Activated CD4-positive, alpha-beta memory T cell treated with anti-CD3 and anti-CD28 coated beads for 36 hours (primary cell): Measurements from ENCODE around the gene TMED8. TPM values are rescaled to one million over a fixed set of nuclear protein-coding genes. Genes with fewer than 3 reads are reported as not detected.

Experiments used
- CTCF ChIA-PET: fragments of 350-600 bp; sonication (Branson Sonifier 250); formaldehyde crosslinking; loops from one replicate; lab custom pipeline; 2021; ENCODE audit warnings: antibody characterized with exemption, inconsistent platforms; lab: Charles Lee
- POLR2A ChIA-PET: fragments of 350-600 bp; sonication (Branson Sonifier 250); formaldehyde crosslinking; loops from one replicate; lab custom pipeline; 2021; ENCODE audit warnings: antibody characterized with exemption; lab: Charles Lee
- DNase-seq: peaks from one replicate; pipeline ENCODE4 v3.0.0-alpha.2; 2020
- H3K27ac Mint-ChIP-seq: one replicate; pipeline ENCODE4 v1.8.0; 2021; ENCODE audit warnings: mixed read lengths
- H3K27me3 Mint-ChIP-seq: one replicate; pipeline ENCODE4 v1.8.0; 2021; ENCODE audit warnings: mixed read lengths
- H3K36me3 Mint-ChIP-seq: one replicate; pipeline ENCODE4 v1.8.0; 2021; ENCODE audit warnings: mixed read lengths
- H3K4me1 Mint-ChIP-seq: one replicate; pipeline ENCODE4 v1.8.0; 2021; ENCODE audit warnings: low read depth, mixed read lengths
- H3K4me3 Mint-ChIP-seq: one replicate; pipeline ENCODE4 v1.8.0; 2021; ENCODE audit warnings: mild to moderate bottlenecking, mixed read lengths
- H3K9me3 Mint-ChIP-seq: one replicate; pipeline ENCODE4 v1.8.0; 2021; ENCODE audit warnings: mixed read lengths
- intact Hi-C: fragments of 100-400 bp; cut with micrococcal nuclease; formaldehyde crosslinking; loops from one replicate; pipeline ENCODE4 v1.15.1; 2023
- total RNA-seq, 2 experiments: library from RNA; stranded (reverse); gene quantifications; one replicate each; pipeline ENCODE4 v1.2.3, GENCODE V29; 2021

The TMED8 gene
- total RNA-seq, 2 experiments from 2014 or later, result 26.9 to 27.8 TPM

DNA sequence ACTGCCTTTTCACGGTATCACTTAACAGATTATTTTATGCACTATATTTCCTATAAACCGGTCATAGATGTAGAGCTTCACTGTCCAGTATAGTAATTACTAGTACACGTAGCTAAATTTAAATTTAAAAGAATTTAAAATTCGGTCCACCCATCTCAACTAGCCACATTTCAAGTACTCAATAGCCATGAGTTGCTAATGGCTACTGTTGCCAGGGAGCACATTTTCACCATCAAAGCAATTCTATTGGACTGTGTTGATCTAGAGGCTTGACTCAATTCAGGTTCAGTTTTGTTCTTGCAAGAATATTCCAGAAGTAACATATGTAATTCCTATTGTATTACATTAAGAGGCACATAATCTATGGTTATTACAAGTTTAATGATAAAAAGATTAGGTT, 20.0 kb downstream of the TMED8 start:
- no peaks in the 10 kb centered on the region for H3K27me3 Mint-ChIP-seq
- intact Hi-C loops, result no loop called here
- no peaks in the 10 kb centered on the region for H3K36me3 Mint-ChIP-seq
- ChIA-PET CTCF (interaction anchor here (2.9 kb wide), 1 partner anchor 41 kb away, joined by 9 read pairs; no protein-coding TSS in a partner anchor), POLR2A (interaction anchor here (0.6 kb wide), 1 partner anchor 31 kb away, joined by 3 read pairs; no protein-coding TSS in a partner anchor)
- H3K9me3 Mint-ChIP-seq, result no peaks in the 10 kb centered on the region
- H3K4me1 Mint-ChIP-seq, result peaks cover 8% of the 10 kb centered on the region
- H3K4me3 Mint-ChIP-seq, result no peak overlapping the region
- DNase-seq, result no peak
- no peak overlapping the region for H3K27ac Mint-ChIP-seq

DNA sequence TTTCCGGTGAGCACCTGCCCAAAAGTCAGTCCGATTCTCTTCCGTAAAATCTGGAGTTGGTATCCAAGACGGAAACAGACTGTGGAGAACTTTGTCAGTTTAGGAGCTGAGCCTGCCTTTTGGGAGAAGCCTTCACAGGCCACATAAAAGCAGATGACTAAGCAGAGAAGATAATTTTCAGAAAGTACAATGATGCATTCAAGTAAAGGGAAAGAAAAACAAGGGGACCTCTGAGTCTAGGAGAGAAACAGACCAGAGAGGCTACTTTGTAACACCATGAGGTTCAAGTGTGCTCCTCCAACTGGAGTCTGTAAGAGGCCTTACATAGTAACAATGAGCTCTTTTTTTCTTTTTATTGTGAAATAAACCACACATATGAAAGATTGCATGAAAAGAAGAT, 21.1 kb downstream of the TMED8 start:
- Mint-ChIP-seq H3K36me3 (peaks cover 2% of the 10 kb centered on the region), H3K4me3 (no peak overlapping the region), H3K4me1 (peaks cover 6% of the 10 kb centered on the region), H3K27me3 (no peaks in the 10 kb centered on the region), H3K9me3 (no peaks in the 10 kb centered on the region), H3K27ac (no peak overlapping the region)
- ChIA-PET POLR2A (no interaction called here), CTCF (interaction anchor here (2.9 kb wide), 1 partner anchor 40 kb away, joined by 9 read pairs; no protein-coding TSS in a partner anchor)
- no peak for DNase-seq
- intact Hi-C loops, result no loop called here

DNA sequence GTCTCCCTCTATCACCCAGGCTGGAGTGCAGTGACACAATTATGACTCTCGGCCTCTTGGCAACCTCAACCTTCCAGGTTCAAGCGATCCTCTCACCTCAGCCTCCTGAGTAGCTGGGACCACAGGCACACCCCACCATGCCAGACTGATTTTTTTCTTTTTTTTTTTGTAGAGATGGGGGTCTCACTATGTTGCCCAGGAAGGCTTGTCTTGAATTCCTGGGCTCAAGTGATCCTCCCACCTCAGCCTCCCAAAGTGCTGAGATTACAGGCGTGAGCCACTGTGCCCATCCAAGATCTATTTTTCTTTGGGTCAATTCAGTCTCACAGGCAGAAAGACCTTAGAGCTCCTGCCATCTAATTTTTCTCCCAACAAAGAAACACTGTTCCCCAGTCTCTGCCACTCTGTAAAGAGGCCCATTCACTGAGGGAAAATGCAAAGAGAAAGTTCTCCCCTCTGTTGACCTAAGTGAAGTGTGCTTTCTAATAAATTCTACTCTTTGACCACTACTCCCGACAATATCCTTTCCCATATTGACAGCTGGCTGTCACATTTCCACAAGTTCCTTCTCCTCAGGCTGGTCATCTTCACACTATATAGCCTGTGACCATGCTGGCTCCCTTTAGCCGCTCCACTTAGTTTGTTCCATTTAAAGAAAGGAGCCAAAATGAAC, 23.3 kb downstream of the TMED8 start:
- intact Hi-C loops, result no loop called here
- CTCF ChIA-PET, result no interaction called here
- Mint-ChIP-seq H3K9me3 (no peaks in the 10 kb centered on the region), H3K4me1 (peaks cover 2% of the 10 kb centered on the region), H3K4me3 (no peak overlapping the region), H3K27me3 (no peaks in the 10 kb centered on the region), H3K27ac (no peak overlapping the region), H3K36me3 (peaks cover 11% of the 10 kb centered on the region)
- DNase-seq, result no peak
- POLR2A ChIA-PET, result no interaction called here

DNA sequence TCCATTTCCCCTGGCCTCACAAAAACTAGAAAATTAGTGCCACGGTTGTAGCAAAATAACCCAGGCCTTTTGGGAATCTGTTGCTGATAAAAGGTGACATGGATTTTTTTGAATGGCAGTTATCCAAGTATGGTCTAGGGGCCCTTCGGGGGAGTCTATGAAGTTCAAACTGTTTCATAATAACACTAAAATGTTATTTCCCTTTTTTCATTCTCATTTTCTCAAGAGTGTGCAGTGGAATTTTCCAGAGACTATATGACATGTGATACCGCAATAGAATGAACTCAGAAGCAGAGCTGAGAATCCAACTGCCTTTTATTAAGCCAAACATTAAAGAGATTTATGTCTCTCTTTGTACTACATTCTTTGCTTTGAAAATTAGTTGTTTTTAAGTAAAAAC, 29.1 kb downstream of the TMED8 start:
- H3K9me3 Mint-ChIP-seq, result no peaks in the 10 kb centered on the region
- ChIA-PET CTCF (no interaction called here), POLR2A (interaction anchor here (0.7 kb wide), 1 partner anchor 32 kb away, joined by 4 read pairs; no protein-coding TSS in a partner anchor)
- no peak overlapping the region for H3K27ac Mint-ChIP-seq
- DNase-seq, result no peak
- H3K4me3 Mint-ChIP-seq, result no peak overlapping the region
- H3K4me1 Mint-ChIP-seq, result no peaks in the 10 kb centered on the region
- no peaks in the 10 kb centered on the region for H3K27me3 Mint-ChIP-seq
- intact Hi-C loops, result no loop called here
- H3K36me3 Mint-ChIP-seq, result peaks cover 18% of the 10 kb centered on the region

DNA sequence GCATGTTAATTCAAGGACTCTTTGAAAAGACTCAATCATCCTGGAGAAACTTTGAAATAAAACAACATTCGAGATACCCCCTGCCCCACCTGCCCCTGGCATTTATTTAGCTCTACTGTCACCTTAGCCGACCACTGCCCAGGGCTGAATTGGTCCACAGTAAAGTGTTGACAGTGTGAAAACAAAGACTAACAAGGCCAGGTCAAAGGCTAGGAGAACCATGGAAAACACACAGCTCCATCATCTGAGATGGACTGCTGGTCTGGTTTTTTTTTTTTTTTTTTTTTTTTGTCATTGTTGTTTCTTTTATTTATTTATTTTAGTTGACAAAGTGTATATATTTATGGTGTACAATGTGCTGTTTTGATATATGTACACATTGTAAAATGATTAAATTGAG, 30.4 kb downstream of the TMED8 start:
- CTCF ChIA-PET, result interaction anchor here (0.6 kb wide), 1 partner anchor 44 kb away, joined by 3 read pairs; no protein-coding TSS in a partner anchor
- intact Hi-C loops, result no loop called here

DNA sequence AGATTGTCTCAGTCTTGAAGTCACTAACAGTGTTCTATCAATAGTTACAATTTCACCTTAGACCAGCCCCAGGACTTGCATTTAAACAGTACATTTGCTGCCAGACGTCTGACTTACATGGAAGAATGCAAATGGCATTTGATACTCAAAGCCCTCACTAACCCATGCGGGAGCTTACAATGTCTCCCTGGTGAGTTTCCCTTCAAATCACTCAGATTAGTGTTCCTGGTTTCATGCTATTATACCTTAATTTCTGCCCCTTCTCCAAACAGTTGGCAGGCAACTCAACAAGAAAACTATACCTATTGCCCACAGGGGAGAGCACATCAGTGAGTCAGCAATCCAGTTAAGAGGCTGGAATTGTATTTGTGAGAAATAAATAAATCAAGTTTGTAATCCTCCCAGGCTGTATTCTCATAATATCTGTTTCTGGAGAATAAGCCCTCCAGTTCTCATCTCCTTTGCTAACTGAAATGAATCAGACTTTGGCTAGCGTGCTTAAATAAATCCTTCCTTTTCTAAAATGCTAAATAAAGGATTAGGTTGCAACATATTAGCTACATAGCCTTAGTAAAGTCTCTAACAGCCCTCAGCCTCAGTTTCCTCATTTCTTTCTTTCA, 32.4 kb downstream of the TMED8 start:
- intact Hi-C loops, result no loop called here
- Mint-ChIP-seq H3K36me3 (peaks cover 20% of the 10 kb centered on the region), H3K27ac (no peak overlapping the region), H3K4me1 (no peaks in the 10 kb centered on the region), H3K9me3 (no peaks in the 10 kb centered on the region), H3K4me3 (no peak overlapping the region), H3K27me3 (no peaks in the 10 kb centered on the region)
- ChIA-PET POLR2A (no interaction called here), CTCF (no interaction called here)
- DNase-seq, result no peak

More for the DNA sequence above, 30.4 kb downstream of the TMED8 start:
- H3K4me1 Mint-ChIP-seq, result no peaks in the 10 kb centered on the region
- POLR2A ChIA-PET, result no interaction called here
- no peak for DNase-seq
- H3K36me3 Mint-ChIP-seq, result peaks cover 21% of the 10 kb centered on the region
- H3K27me3 Mint-ChIP-seq, result no peaks in the 10 kb centered on the region
- H3K4me3 Mint-ChIP-seq, result no peak overlapping the region
- H3K9me3 Mint-ChIP-seq, result no peaks in the 10 kb centered on the region
- H3K27ac Mint-ChIP-seq, result no peak overlapping the region

DNA sequence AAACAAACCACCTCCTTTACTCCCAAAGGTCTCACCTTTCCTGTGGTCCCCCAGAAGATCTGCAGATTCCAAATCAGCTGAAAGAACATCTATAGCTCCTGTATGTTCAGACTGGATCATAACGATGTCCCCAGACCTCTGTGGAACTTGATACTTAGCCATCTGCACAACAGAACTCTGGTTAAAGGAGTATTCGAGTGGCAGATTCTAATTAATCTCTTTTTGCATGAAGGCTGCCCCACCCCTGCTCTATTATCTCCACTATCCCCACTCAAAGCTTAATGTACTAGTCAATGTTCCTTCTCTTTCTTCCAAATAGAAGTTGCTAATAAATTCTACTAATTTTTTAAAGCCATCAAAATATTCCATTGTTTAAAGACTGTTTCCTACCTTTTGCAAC, 33.2 kb downstream of the TMED8 start:
- Mint-ChIP-seq H3K4me1 (no peaks in the 10 kb centered on the region), H3K27ac (no peak overlapping the region), H3K9me3 (no peaks in the 10 kb centered on the region), H3K36me3 (peaks cover 17% of the 10 kb centered on the region), H3K4me3 (no peak overlapping the region), H3K27me3 (no peaks in the 10 kb centered on the region)
- no peak for DNase-seq
- intact Hi-C loops, result no loop called here
- CTCF ChIA-PET, result no interaction called here
- POLR2A ChIA-PET, result no interaction called here

DNA sequence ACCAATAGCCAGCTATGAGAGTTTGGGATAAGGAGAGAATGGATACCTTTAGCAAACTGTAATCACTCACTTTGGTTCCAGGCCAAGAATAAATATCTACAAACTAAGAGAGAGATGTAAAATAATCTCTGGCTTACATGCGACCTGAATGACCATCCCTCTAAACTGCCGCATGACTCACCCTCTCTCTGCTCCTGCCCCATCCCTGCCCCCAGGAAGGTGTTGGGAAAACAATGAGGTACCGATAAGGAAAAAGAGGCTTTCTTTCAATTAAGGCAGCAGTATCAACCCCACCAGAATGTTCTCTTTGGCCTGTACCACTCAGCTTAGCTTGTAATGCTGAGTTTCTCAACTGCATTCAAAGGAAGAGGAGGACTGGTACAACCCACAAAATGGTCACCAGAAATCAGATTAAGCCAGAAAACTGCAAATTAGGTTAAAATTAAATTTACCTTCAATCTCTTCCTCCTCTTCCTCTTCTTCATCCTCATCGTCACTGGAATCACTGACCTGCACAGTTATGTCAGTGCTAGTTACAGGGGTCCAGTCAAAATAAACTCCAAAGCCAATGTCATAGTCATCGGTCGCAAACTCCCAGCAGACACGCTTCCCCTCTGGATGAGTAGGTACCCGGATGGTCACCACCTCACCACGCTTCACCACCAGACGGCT, 34.0 kb downstream of the TMED8 start:
- H3K4me3 Mint-ChIP-seq, result no peak overlapping the region
- no peak overlapping the region for H3K27ac Mint-ChIP-seq
- no peaks in the 10 kb centered on the region for H3K9me3 Mint-ChIP-seq
- ChIA-PET CTCF (no interaction called here), POLR2A (no interaction called here)
- no peak for DNase-seq
- H3K4me1 Mint-ChIP-seq, result no peaks in the 10 kb centered on the region
- intact Hi-C loops, result no loop called here
- H3K36me3 Mint-ChIP-seq, result peaks cover 17% of the 10 kb centered on the region
- H3K27me3 Mint-ChIP-seq, result no peaks in the 10 kb centered on the region

DNA sequence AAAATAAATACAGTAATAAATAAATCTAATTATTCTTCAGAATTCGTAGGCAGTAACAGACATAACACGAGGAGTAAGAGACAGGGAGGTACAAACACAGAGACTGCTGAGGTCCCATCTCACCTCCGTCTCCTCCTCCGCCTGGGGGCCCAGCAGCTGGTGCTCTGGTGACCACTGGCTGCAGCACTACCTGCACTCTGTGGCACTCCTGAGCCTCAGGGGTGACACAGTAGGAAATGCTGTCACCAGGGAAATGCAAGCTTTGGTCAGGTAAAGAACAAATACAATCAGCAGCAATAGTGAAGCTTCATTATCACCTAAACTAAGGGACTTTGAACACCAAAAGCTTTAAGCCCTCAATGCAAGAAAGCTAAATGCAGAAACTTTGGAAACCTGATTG, 36.5 kb downstream of the TMED8 start:
- ChIA-PET CTCF (interaction anchor here (1.3 kb wide), 1 partner anchor 24 kb away, joined by 3 read pairs; no protein-coding TSS in a partner anchor), POLR2A (no interaction called here)
- Mint-ChIP-seq H3K27ac (no peak overlapping the region), H3K27me3 (no peaks in the 10 kb centered on the region), H3K4me1 (no peaks in the 10 kb centered on the region), H3K4me3 (no peak overlapping the region), H3K36me3 (peaks cover 16% of the 10 kb centered on the region), H3K9me3 (no peaks in the 10 kb centered on the region)
- intact Hi-C loops, result no loop called here
- no peak for DNase-seq

DNA sequence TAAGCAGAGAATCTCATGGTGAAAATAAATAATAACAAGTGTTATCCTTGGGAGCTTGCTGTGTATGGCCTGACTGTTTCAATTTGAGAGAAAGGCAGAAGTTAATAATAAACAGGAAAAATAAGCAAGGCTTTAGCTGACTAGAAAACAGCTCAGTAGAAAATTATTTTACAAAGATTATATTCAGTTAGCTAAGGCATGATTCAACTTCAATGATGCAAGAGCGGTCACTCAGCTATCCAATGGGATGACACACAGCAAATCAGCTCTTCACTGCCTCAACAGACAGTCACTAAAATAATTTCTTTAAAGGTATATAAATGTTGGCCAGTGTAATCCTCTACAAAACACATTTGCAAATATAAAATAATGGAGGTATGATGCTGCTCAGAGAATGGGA, 37.5 kb downstream of the TMED8 start:
- Mint-ChIP-seq H3K4me1 (no peaks in the 10 kb centered on the region), H3K9me3 (no peaks in the 10 kb centered on the region), H3K27me3 (no peaks in the 10 kb centered on the region), H3K4me3 (no peak overlapping the region), H3K27ac (no peak overlapping the region), H3K36me3 (peaks cover 16% of the 10 kb centered on the region)
- no peak for DNase-seq
- intact Hi-C loops, result no loop called here
- CTCF ChIA-PET, result interaction anchor here (1.3 kb wide), 1 partner anchor 38 kb away, joined by 4 read pairs; the partner anchor contains the start of genes SAMD15 and TMED8
- POLR2A ChIA-PET, result no interaction called here

DNA sequence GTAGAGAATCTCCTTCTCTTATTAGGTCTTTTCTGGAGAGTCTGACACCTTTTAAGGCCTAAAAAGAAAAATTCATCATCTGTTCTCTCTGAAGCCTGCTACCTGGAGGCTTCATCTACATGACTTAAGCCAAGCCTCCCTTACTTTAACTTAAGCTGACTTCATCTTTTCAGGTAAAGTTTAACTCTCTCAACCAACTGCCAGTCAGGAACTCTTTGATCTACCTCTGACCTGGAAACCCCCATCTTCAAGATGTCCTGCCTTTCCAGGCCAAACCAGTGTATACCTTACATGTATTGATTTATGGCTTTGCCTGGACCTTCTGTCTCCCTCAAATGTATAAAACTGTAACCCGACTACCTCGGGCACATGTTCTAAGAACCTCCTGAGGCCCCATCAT, 38.6 kb downstream of the TMED8 start:
- H3K27ac Mint-ChIP-seq, result no peak overlapping the region
- CTCF ChIA-PET, result no interaction called here
- DNase-seq, result no peak
- no peaks in the 10 kb centered on the region for H3K9me3 Mint-ChIP-seq
- no peaks in the 10 kb centered on the region for H3K27me3 Mint-ChIP-seq
- POLR2A ChIA-PET, result no interaction called here
- H3K36me3 Mint-ChIP-seq, result peaks cover 14% of the 10 kb centered on the region
- intact Hi-C loops, result no loop called here
- no peak overlapping the region for H3K4me3 Mint-ChIP-seq
- no peaks in the 10 kb centered on the region for H3K4me1 Mint-ChIP-seq

DNA sequence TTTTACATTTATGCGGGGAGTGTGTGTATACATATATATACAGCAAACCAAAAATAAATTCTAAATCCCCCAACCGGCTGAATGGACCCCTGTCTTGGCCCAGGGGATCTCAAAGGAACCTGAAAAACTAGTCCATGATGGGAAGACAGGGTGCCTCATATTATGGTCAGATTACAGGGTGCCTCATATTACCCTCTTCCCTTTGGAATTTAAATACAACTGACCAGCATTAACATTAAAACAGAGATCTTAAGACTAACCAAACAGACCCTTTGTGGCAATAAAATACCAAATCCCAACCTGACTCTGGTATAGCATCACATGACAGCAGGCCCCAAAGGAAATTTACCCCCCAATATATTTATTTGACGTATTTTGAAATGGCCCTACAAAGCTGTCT, 39.0 kb downstream of the TMED8 start:
- H3K27me3 Mint-ChIP-seq, result no peaks in the 10 kb centered on the region
- ChIA-PET CTCF (no interaction called here), POLR2A (no interaction called here)
- no peak overlapping the region for H3K27ac Mint-ChIP-seq
- H3K9me3 Mint-ChIP-seq, result no peaks in the 10 kb centered on the region
- intact Hi-C loops, result no loop called here
- H3K4me1 Mint-ChIP-seq, result no peaks in the 10 kb centered on the region
- peaks cover 12% of the 10 kb centered on the region for H3K36me3 Mint-ChIP-seq
- no peak overlapping the region for H3K4me3 Mint-ChIP-seq
- no peak for DNase-seq
